H1 (cell line): Measurements from ENCODE around the gene ATG7.

Source experiments
- MAX ChIP-seq: IDR thresholded peaks from 2 replicates; pipeline ENCODE4 v1.6.1; 2012; ENCODE audit warnings: inconsistent platforms
- TBP ChIP-seq: IDR thresholded peaks from 2 replicates; pipeline ENCODE4 v1.6.1; 2011; ENCODE audit warnings: low read depth, low read length, improper control_type of control experiment

GRCh38 chr3:11555211-11555782 is 283.1 kb downstream of the ATG7 start:
- TF ChIP-seq MAX, result no peak
- TF ChIP-seq TBP, result no peak
